ENCODE measurements around the gene FBXO47.

DNA sequence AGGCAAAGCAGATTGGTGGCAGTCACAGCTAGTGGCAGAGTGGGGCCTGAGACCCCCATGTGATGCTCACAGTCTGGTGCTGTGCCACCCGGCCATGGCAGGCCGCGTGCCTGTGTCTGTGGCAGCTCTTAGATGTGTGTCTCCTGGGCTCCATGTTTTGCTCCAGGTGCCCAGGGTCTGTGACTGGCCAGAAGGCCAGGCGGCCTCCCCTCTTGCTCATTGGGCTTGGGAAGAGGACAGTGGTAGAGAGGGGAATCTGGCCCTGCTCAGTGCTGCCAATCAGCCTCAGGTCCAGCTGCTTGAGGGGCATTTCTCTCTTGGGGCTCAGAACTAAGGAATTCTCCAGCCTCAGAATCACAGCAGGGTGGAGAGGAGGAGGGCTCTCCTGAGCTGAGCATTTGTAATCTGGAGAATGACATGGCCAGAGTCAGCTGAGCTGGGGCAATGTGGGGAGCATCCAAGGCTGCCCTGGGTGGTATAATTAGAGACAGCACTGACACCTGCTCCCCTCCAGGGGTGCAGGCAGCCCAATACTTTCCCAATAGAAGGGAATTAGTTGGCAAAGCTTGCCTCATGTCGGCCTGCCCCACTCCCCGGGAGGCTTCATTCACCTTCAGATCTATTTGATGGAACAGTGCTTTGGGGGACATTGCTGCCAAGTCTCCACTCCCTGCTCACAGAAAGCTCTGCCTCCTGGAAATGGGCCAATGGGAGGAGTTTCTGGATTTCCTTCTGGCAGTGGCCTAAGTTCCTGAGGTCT lies 44.5 kb downstream of the FBXO47 start:
- no peak for TF ChIP-seq POLR2A (IDR thresholded peaks at IDR 0.05; ENCODE audit: low read depth, low read length)
- TF ChIP-seq POLR2AphosphoS5 (IDR thresholded peaks at IDR 0.05; ENCODE audit: low read depth, low read length), result no peak
- no peak for TF ChIP-seq SPI1 (IDR thresholded peaks at IDR 0.05; ENCODE audit: low read depth, low read length)
- TF ChIP-seq POU2F2 (IDR thresholded peaks at IDR 0.05; ENCODE audit: low read depth, low read length), result no peak
- no peak for TF ChIP-seq TAF1 (IDR thresholded peaks at IDR 0.05; ENCODE audit: low read depth, low read length)

Data from GM12891 (cell line).